Fibroblast of pulmonary artery (primary cell): ENCODE data around the gene DAB1.

ENCODE experiments used
- DNase-seq: peaks from one replicate; pipeline ENCODE4 v3.0.0-alpha.2; 2010; ENCODE audit warnings: low read depth
- H3K4me3 ChIP-seq: replicated peaks from 2 replicates; pipeline ENCODE4 v1.5.1; 2011; ENCODE audit warnings: low read depth, mild to moderate bottlenecking, control low read depth, low read length, moderate library complexity
- CTCF ChIP-seq: IDR thresholded peaks from 2 replicates; pipeline ENCODE4 v1.5.1; 2011; ENCODE audit warnings: mild to moderate bottlenecking, control low read depth, low read length, inconsistent platforms; ENCODE audit errors: missing control alignments

The DAB1 gene

GRCh38 chr1:57423656-57424211, at the start of gene DAB1:
Gene DAB1, minus strand, starts transcription at chr1:57424060. Its CDS starts 133,030 bp downstream, at chr1:57291030.
- DNase-seq: no peak
- TF ChIP-seq CTCF: no peak
- H3K4me3 ChIP-seq: peak within 1 kb of the TSS; percentile 21

- no peak for TF ChIP-seq CTCF
- H3K4me3 ChIP-seq: no peak overlapping the region
- no peak for DNase-seq
These were observed 49.6 kb upstream of the DAB1 start for GRCh38 chr1:57473448-57473847.

GRCh38 chr1:57471995-57472394, 48.1 kb upstream of the DAB1 start:
- no peak overlapping the region for H3K4me3 ChIP-seq
- no peak for DNase-seq
- TF ChIP-seq CTCF: no peak

DNA sequence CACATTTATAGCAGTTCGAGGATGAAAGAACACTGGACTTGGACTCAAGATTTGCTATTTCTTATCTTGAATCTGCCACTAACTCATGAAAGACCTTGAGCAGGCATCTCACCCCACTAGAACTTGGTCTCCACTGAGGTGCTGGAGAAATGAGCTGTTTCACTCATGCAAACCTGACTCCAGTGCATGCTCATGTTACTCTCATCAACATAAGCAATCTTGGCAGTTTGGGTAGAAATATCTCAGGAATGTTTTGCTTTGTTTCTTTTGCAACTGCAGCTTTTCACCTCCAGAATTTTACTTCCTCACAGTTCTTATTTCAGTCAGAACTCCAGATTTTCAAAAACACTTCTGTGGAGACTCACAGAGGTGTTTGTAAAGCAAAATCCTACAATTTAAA, 46.2 kb upstream of the DAB1 start:
- peak; percentile 41 for DNase-seq
- H3K4me3 ChIP-seq: no peak overlapping the region
- no peak for TF ChIP-seq CTCF

- peak; percentile 33 for DNase-seq
- no peak for TF ChIP-seq CTCF
- no peak overlapping the region for H3K4me3 ChIP-seq
These were observed 45.0 kb upstream of the DAB1 start for GRCh38 chr1:57468641-57469523.

DNA sequence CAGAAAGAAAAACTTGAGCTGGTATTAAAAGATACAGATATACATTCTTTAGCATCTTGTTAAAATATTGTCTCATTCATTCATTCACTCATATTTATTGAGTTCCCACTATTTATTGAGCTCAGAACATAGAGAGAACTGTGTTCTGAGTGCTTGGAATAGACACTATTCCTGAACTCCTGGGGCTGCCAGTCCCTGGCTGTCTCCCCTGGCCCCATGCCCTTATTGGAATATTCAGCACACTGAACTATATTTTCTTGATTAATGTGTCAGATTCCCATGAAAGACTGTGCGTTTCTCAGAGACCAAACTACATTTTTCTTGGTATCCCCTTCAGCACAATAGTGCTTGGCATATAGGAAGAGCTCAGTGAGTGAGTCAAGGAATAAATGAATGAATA, 44.0 kb upstream of the DAB1 start:
- no peak for TF ChIP-seq CTCF
- no peak for DNase-seq
- no peak overlapping the region for H3K4me3 ChIP-seq

DNA sequence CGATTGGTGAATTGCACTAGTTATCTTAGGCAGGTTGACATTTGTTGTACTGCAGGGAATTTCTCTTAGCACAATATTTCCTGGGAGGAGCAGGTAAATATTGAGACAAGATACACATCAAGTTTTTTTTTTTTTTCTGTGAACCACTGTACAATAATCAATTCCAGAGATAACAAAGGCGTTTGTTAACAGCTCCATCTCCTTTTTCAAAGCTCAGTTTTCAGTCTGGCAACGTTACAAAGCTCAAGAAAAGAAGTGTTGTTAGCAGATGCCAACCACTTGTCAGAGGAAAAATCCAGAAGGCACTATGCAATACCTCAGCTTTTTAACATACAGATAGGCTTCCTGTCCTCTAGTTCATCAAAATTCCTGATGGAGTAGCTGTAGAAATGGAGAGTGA, 40.9 kb upstream of the DAB1 start:
- DNase-seq: no peak
- TF ChIP-seq CTCF: no peak
- H3K4me3 ChIP-seq: no peak overlapping the region
